ENCODE data around the gene TBC1D25.
A peak's percentile ranks its signal among the peaks of the same experiment; 100 is the strongest.

Gene TBC1D25

DNA sequence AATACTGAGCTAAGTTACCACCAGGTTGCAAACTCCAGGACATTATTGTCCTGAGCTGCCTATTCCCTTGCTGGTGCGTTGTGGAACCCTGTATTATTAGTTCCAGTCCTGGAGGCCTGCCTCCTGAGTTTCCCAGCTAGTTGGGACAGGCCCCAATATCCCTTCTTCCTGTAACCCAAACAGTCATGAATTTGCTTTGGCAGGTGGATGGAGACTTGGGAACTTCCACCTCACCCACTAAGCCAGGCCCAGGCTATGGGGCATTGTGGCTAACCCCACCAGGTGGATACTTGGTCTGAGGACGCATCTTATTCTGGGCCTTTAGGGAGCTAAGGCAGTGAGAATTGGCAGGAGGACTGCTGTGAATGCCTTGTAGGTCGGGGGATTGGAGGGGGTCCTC, 39.7 kb downstream of the TBC1D25 start:
- WGBS (ENCODE audit: insufficient coverage, insufficient read length) = no CpG with 5 or more reads among the region's 3 CpGs
- Histone ChIP-seq H3K36me3 (ENCODE audit: control insufficient read depth, insufficient read depth, low read length) (peaks cover 18% of the 10 kb centered on the region), H3K27ac (ENCODE audit: low read length) (no peak overlapping the region), H3K27me3 (ENCODE audit: control insufficient read depth, insufficient read depth, low read length) (no peaks in the 10 kb centered on the region), H3K9me3 (ENCODE audit: control insufficient read depth, insufficient read depth, low read length) (no peaks in the 10 kb centered on the region), H3K4me3 (ENCODE audit: low read length) (no peak overlapping the region), H3K4me1 (ENCODE audit: control insufficient read depth, insufficient read depth, low read length) (0 out of 2 replicates have a peak, but pooled peaks cover 3% of the 10 kb centered on the region)
- DNase-seq (ENCODE audit: low read depth, low spot score) = no peak

DNA sequence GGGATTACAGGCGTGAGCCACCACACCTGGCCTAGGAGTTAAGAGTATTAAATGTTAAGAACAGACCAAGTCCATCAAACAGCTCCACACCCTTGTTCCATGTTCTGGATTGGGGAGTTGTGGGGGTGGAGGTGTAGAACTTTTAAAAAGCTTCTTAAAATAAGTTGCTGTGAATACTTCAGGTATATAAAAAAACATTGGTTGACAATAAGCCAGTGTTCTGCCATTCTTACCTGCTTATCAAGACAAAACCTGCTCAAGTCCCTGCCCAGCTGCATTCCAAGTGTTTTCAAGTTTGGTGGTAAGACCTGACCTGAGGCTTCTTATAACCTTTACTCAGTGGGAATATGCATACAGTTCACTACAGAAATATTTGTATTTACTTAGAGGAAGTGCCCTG, 41.1 kb downstream of the TBC1D25 start:
- H3K27ac ChIP-seq (ENCODE audit: low read length) = no peak overlapping the region
- DNase-seq (ENCODE audit: low read depth, low spot score) = no peak
- H3K4me3 ChIP-seq (ENCODE audit: low read length) = no peak overlapping the region
- H3K9me3 ChIP-seq (ENCODE audit: control insufficient read depth, insufficient read depth, low read length) = no peaks in the 10 kb centered on the region
- 0 out of 2 replicates have a peak, but pooled peaks cover 2% of the 10 kb centered on the region for H3K4me1 ChIP-seq (ENCODE audit: control insufficient read depth, insufficient read depth, low read length)
- WGBS (ENCODE audit: insufficient coverage, insufficient read length) = no CpG with 5 or more reads among the region's 1 CpG
- no peaks in the 10 kb centered on the region for H3K27me3 ChIP-seq (ENCODE audit: control insufficient read depth, insufficient read depth, low read length)
- H3K36me3 ChIP-seq (ENCODE audit: control insufficient read depth, insufficient read depth, low read length) = peaks cover 13% of the 10 kb centered on the region

GRCh38 chrX:48584698-48585097, 45.2 kb downstream of the TBC1D25 start:
- Histone ChIP-seq H3K27ac (ENCODE audit: low read length) (no peak overlapping the region), H3K4me3 (ENCODE audit: low read length) (no peak overlapping the region), H3K4me1 (ENCODE audit: control insufficient read depth, insufficient read depth, low read length) (no peaks in the 10 kb centered on the region), H3K9me3 (ENCODE audit: control insufficient read depth, insufficient read depth, low read length) (no peaks in the 10 kb centered on the region), H3K27me3 (ENCODE audit: control insufficient read depth, insufficient read depth, low read length) (no peaks in the 10 kb centered on the region), H3K36me3 (ENCODE audit: control insufficient read depth, insufficient read depth, low read length) (no peaks in the 10 kb centered on the region)
- no peak for DNase-seq (ENCODE audit: low read depth, low spot score)
- no CpG with 5 or more reads among the region's 2 CpGs for WGBS (ENCODE audit: insufficient coverage, insufficient read length)

DNA sequence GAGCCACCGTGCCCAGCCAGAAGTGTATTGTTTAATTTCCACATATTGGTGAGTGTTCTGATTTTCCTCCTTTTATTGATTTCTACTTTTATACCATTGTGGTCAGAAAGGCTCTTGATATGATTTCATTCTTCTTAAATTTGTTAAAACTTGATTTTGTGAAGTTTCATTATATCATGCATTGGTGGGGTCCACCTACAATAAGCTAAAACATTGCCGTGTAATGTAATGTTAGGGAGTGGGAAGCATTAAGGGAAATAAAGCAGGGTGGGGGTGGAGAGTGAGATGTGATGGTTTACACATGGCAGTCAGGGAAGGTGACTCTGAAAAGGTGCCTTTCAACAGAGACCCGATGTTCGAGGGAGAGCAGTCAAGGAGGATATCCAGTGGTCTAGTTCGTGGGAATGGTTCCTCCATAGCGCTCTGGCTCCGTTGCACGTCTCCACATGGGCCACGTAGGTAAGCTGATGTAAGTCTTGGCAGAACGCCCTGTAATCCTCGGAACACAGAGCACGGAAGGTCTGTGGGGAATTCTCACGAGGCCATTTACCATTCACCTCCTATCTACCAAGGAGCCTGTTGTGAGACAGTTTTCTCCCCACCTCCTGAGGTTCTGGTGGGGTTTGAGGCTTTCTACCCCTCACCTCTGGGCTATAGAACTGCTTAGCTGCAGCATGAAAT, 50.1 kb downstream of the TBC1D25 start:
- WGBS (ENCODE audit: insufficient coverage, insufficient read length) = no CpG with 5 or more reads among the region's 13 CpGs
- no peaks in the 10 kb centered on the region for H3K9me3 ChIP-seq (ENCODE audit: control insufficient read depth, insufficient read depth, low read length)
- no peak overlapping the region for H3K4me3 ChIP-seq (ENCODE audit: low read length)
- H3K36me3 ChIP-seq (ENCODE audit: control insufficient read depth, insufficient read depth, low read length) = no peaks in the 10 kb centered on the region
- DNase-seq (ENCODE audit: low read depth, low spot score) = no peak
- H3K4me1 ChIP-seq (ENCODE audit: control insufficient read depth, insufficient read depth, low read length) = no peaks in the 10 kb centered on the region
- H3K27me3 ChIP-seq (ENCODE audit: control insufficient read depth, insufficient read depth, low read length) = no peaks in the 10 kb centered on the region
- H3K27ac ChIP-seq (ENCODE audit: low read length) = no peak overlapping the region

DNA sequence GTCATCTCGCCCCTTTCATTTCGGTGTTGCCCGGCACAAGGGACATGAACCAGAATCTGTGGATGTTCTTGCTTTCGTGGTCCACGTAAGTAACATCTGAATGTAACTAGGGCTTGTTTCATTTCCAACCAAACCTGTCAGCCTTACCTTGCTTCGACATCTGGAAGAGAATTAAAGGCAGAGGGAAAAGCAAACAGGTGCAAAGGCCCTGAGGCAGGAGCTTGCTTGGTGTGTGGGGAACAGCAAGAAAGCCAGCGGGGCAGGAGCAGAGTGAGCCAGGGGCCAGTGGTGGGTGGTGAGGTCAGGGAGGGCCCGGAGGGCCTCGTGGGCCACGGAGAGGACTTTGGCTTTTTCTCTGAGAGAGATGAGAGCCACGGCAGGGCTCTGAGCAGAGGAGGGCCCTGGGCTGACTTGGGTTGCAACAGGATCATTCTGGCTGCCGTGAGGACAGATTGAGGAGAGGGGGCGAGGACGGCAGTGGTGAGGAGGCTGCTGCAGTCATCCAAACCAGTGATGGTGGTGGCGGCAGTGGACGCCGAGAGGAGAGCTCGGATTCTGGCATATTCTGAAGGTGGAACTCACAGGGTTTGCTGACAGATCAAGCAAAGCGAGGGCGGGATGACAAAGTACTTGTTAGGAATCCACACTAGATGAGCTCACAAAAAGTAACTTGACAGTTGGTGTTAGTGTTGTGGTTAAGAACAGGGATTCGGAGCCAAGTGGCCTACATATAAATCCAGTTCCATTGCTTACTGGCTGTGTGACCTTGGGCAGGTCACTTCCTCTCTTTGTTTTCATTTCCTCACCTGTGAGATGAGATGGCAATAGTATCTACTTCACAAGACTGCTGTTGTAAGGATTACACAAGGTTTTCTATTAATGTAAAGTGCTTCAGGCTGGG, 50.9 kb downstream of the TBC1D25 start:
- Histone ChIP-seq H3K4me3 (ENCODE audit: low read length) (no peak overlapping the region), H3K4me1 (ENCODE audit: control insufficient read depth, insufficient read depth, low read length) (no peaks in the 10 kb centered on the region), H3K36me3 (ENCODE audit: control insufficient read depth, insufficient read depth, low read length) (no peaks in the 10 kb centered on the region), H3K27me3 (ENCODE audit: control insufficient read depth, insufficient read depth, low read length) (no peaks in the 10 kb centered on the region), H3K27ac (ENCODE audit: low read length) (no peak overlapping the region), H3K9me3 (ENCODE audit: control insufficient read depth, insufficient read depth, low read length) (no peaks in the 10 kb centered on the region)
- no peak for DNase-seq (ENCODE audit: low read depth, low spot score)
- WGBS (ENCODE audit: insufficient coverage, insufficient read length) = no CpG with 5 or more reads among the region's 21 CpGs

GRCh38 chrX:48591255-48591791, 51.8 kb downstream of the TBC1D25 start:
- DNase-seq (ENCODE audit: low read depth, low spot score) = no peak
- no CpG with 5 or more reads among the region's 9 CpGs for WGBS (ENCODE audit: insufficient coverage, insufficient read length)
- no peaks in the 10 kb centered on the region for H3K9me3 ChIP-seq (ENCODE audit: control insufficient read depth, insufficient read depth, low read length)
- no peaks in the 10 kb centered on the region for H3K27me3 ChIP-seq (ENCODE audit: control insufficient read depth, insufficient read depth, low read length)
- H3K36me3 ChIP-seq (ENCODE audit: control insufficient read depth, insufficient read depth, low read length) = no peaks in the 10 kb centered on the region
- no peak overlapping the region for H3K4me3 ChIP-seq (ENCODE audit: low read length)
- no peaks in the 10 kb centered on the region for H3K4me1 ChIP-seq (ENCODE audit: control insufficient read depth, insufficient read depth, low read length)
- H3K27ac ChIP-seq (ENCODE audit: low read length) = no peak overlapping the region

DNA sequence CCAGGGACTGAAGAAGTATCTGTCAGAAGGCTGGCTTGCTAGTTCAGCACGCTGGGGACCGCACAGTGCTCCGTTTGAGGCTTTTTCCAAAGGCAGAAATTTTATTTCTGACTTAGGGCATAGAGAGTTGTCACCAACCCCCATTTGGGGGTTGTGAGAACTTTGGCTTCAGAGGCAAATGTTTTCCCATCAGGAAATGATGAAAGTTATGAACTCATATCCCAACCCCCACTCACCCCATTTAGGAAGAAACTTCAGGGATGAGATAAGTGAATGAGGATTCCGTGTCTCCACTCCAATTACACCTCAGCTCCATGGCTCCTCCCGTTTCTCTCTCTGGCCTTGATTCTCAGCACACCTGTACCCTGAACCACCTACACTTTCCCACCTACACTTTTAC, 53.5 kb downstream of the TBC1D25 start:
- Histone ChIP-seq H3K4me1 (ENCODE audit: control insufficient read depth, insufficient read depth, low read length) (no peaks in the 10 kb centered on the region), H3K4me3 (ENCODE audit: low read length) (no peak overlapping the region), H3K9me3 (ENCODE audit: control insufficient read depth, insufficient read depth, low read length) (no peaks in the 10 kb centered on the region), H3K27me3 (ENCODE audit: control insufficient read depth, insufficient read depth, low read length) (no peaks in the 10 kb centered on the region), H3K27ac (ENCODE audit: low read length) (no peak overlapping the region), H3K36me3 (ENCODE audit: control insufficient read depth, insufficient read depth, low read length) (no peaks in the 10 kb centered on the region)
- DNase-seq (ENCODE audit: low read depth, low spot score) = no peak
- no CpG with 5 or more reads among the region's 5 CpGs for WGBS (ENCODE audit: insufficient coverage, insufficient read length)

DNA sequence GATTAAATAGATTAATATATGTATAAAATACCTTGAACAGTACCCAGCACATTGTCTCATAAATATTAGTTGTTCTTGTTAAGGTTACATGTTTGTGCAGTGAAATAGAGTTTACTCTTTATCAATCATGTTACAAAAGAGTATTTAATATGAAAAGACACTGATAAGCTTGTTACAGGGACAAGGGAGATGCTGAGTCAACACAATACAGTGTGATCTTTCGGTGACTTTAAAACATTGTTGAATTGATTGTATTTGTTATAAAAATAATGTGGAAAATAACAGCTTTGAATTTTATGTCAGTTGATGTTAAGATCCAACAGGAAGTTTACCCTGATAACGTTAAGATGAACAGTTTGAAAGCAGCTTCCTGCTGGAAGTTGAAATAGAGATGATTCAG, 56.4 kb downstream of the TBC1D25 start:
- DNase-seq (ENCODE audit: low read depth, low spot score) = no peak
- no peaks in the 10 kb centered on the region for H3K27me3 ChIP-seq (ENCODE audit: control insufficient read depth, insufficient read depth, low read length)
- no peaks in the 10 kb centered on the region for H3K4me1 ChIP-seq (ENCODE audit: control insufficient read depth, insufficient read depth, low read length)
- no peaks in the 10 kb centered on the region for H3K9me3 ChIP-seq (ENCODE audit: control insufficient read depth, insufficient read depth, low read length)
- WGBS (ENCODE audit: insufficient coverage, insufficient read length) = no CpG with 5 or more reads among the region's 2 CpGs
- H3K27ac ChIP-seq (ENCODE audit: low read length) = no peak overlapping the region
- no peak overlapping the region for H3K4me3 ChIP-seq (ENCODE audit: low read length)
- peaks cover 3% of the 10 kb centered on the region; the same call in 1 of the 2 replicates for H3K36me3 ChIP-seq (ENCODE audit: control insufficient read depth, insufficient read depth, low read length)

- no peaks in the 10 kb centered on the region for H3K9me3 ChIP-seq (ENCODE audit: control insufficient read depth, insufficient read depth, low read length)
- peak; percentile 68 for DNase-seq (ENCODE audit: low read depth, low spot score)
- H3K4me3 ChIP-seq (ENCODE audit: low read length) = peak within 1 kb of the TSS; percentile 81
- no CpG with 5 or more reads among the region's 62 CpGs for WGBS (ENCODE audit: insufficient coverage, insufficient read length)
- H3K27me3 ChIP-seq (ENCODE audit: control insufficient read depth, insufficient read depth, low read length) = no peaks in the 10 kb centered on the region
- H3K27ac ChIP-seq (ENCODE audit: low read length) = no peak within 1 kb of the TSS
- H3K36me3 ChIP-seq (ENCODE audit: control insufficient read depth, insufficient read depth, low read length) = peaks cover 6% of the 10 kb centered on the region; the same call in 1 of the 2 replicates
- H3K4me1 ChIP-seq (ENCODE audit: control insufficient read depth, insufficient read depth, low read length) = no peaks in the 10 kb centered on the region
Observed at GRCh38 chrX:48597353-48598264, 58.1 kb downstream of the TBC1D25 start, which contains the start of gene WDR13. Gene WDR13, plus strand, starts transcription at chrX:48597492. Its CDS starts 505 bp downstream, at chrX:48597997.

DNA sequence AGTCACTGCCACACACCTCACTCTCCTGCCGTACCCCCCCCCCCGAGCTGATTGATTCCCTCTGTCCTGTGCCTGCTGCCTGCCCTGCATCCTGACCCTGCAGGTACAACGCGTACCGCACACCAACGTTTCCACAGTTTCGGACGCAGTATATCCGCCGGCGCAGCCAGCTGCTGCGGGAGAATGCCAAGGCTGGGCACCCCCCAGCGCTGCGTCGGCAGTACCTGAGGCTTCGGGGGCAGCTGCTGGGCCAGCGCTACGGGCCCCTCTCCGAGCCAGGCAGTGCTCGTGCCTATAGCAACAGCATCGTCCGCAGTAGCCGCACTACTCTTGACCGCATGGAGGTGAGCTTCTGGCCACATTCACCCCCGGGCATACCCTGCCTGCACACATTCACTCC, 59.1 kb downstream of the TBC1D25 start:
- Histone ChIP-seq H3K27me3 (ENCODE audit: control insufficient read depth, insufficient read depth, low read length) (no peaks in the 10 kb centered on the region), H3K4me1 (ENCODE audit: control insufficient read depth, insufficient read depth, low read length) (no peaks in the 10 kb centered on the region), H3K9me3 (ENCODE audit: control insufficient read depth, insufficient read depth, low read length) (no peaks in the 10 kb centered on the region), H3K27ac (ENCODE audit: low read length) (no peak overlapping the region), H3K36me3 (ENCODE audit: control insufficient read depth, insufficient read depth, low read length) (peaks cover 6% of the 10 kb centered on the region; the same call in 1 of the 2 replicates), H3K4me3 (ENCODE audit: low read length) (no peak overlapping the region)
- WGBS (ENCODE audit: insufficient coverage, insufficient read length) = no CpG with 5 or more reads among the region's 25 CpGs
- no peak for DNase-seq (ENCODE audit: low read depth, low spot score)

Measured in iPS DF 6.9 (cell line).